ENCODE data around the gene SKAP1. TPM values are rescaled to one million over a fixed set of nuclear protein-coding genes. Genes with fewer than 3 reads are reported as not detected.
"Not testable (repeated sequence)": the region's sequence is repeated elsewhere in the genome, so short reads cannot be mapped to it uniquely, and the experiment has no call there.

SKAP1 gene
- polyA plus RNA-seq, 1 of the 3 experiments (the other 2 are of a cell fraction) = not detected

GRCh38 chr17:48190871-48191270, 239.1 kb downstream of the SKAP1 start:
- Histone ChIP-seq H2AFZ (ENCODE audit: low read depth) (no peak overlapping the region), H3F3A (replicated peaks; ENCODE audit: insufficient read depth) (peaks cover 7% of the 10 kb centered on the region), H4K20me1 (ENCODE audit: insufficient read depth) (no peaks in the 10 kb centered on the region), H3K4me1 (ENCODE audit: control insufficient read depth in 1 of 2, insufficient read depth in 2 of 2, low read depth in 1 of 2, low read length in 1 of 2) (no peaks in the 10 kb centered on the region), H3K27me3 (ENCODE audit: insufficient read depth) (peaks cover 85% of the 10 kb centered on the region), H3K27ac (ENCODE audit: low read depth in 2 of 2, low read length in 1 of 2) (no peak overlapping the region), H3K9me3 (no peaks in the 10 kb centered on the region), H3K4me2 (no peak overlapping the region), H3K79me2 (ENCODE audit: insufficient read depth) (no peaks in the 10 kb centered on the region), H3K9ac (no peak overlapping the region), H3K9me2 (no peaks in the 10 kb centered on the region), H3K36me3 (replicated peaks in 1 of 2; ENCODE audit: control insufficient read depth in 1 of 2, insufficient read depth in 2 of 2, low read length in 1 of 2) (no peaks in the 10 kb centered on the region), H3K4me3 (ENCODE audit: low read depth in 2 of 2, low read length in 1 of 2) (no peak overlapping the region)
- TF ChIP-seq NFIC (IDR thresholded peaks at IDR 0.05; ENCODE audit: borderline replicate concordance) = no peak
- TF ChIP-seq IRF3 (IDR thresholded peaks at IDR 0.05; ENCODE audit: low read depth, low read length) = no peak
- TF ChIP-seq TCF12 (IDR thresholded peaks at IDR 0.05) = no peak
- no peak for TF ChIP-seq FOXJ3 (CRISPR knock-in tag; IDR thresholded peaks at IDR 0.05)
- TF ChIP-seq TAF1 (IDR thresholded peaks at IDR 0.05; ENCODE audit: borderline replicate concordance, low read depth, low read length) = no peak
- TF ChIP-seq CHD2 (IDR thresholded peaks at IDR 0.05; ENCODE audit: low read length, partially characterized antibody) = no peak
- WGBS (ENCODE audit: low lambda C conversion rate) = 37% methylated on average over 8 of the region's 8 CpGs
- ChIA-PET CTCF (interaction anchor here (0.9 kb wide), 1 partner anchor 10 kb away, joined by 3 read pairs; no protein-coding TSS in a partner anchor), POLR2A (no interaction called here)
- no peak for DNase-seq

- ChIA-PET POLR2A (no interaction called here), CTCF (interaction anchor here (1.3 to 1.6 kb wide), 2 partner anchors 11 to 163 kb away, joined by 4 read pairs; no protein-coding TSS in a partner anchor)
- Histone ChIP-seq H2AFZ (ENCODE audit: low read depth) (no peak overlapping the region), H3K4me2 (no peak overlapping the region), H3K27me3 (ENCODE audit: insufficient read depth) (peaks cover 78% of the 10 kb centered on the region), H3K9me3 (no peaks in the 10 kb centered on the region), H3K9ac (no peak overlapping the region), H4K20me1 (ENCODE audit: insufficient read depth) (no peaks in the 10 kb centered on the region), H3K9me2 (no peaks in the 10 kb centered on the region), H3K4me1 (ENCODE audit: control insufficient read depth in 1 of 2, insufficient read depth in 2 of 2, low read depth in 1 of 2, low read length in 1 of 2) (no peaks in the 10 kb centered on the region), H3K4me3 (ENCODE audit: low read depth in 2 of 2, low read length in 1 of 2) (no peak overlapping the region), H3K79me2 (ENCODE audit: insufficient read depth) (no peaks in the 10 kb centered on the region), H3K36me3 (replicated peaks in 1 of 2; ENCODE audit: control insufficient read depth in 1 of 2, insufficient read depth in 2 of 2, low read length in 1 of 2) (no peaks in the 10 kb centered on the region), H3F3A (replicated peaks; ENCODE audit: insufficient read depth) (no peaks in the 10 kb centered on the region), H3K27ac (ENCODE audit: low read depth in 2 of 2, low read length in 1 of 2) (no peak overlapping the region)
- DNase-seq = no peak
- 3% methylated on average over 3 of the region's 3 CpGs for WGBS (ENCODE audit: low lambda C conversion rate)
- TF ChIP-seq POLR2AphosphoS5 (IDR thresholded peaks at IDR 0.05; ENCODE audit: low read depth, low read length) (no peak), REST (IDR thresholded peaks at IDR 0.05; ENCODE audit: low read depth, low read length) (no peak), FOXJ3 (CRISPR knock-in tag; IDR thresholded peaks at IDR 0.05) (no peak), YY1 (IDR thresholded peaks at IDR 0.05; ENCODE audit: low read depth) (no peak), FOXM1 (IDR thresholded peaks at IDR 0.05; ENCODE audit: low read depth) (no peak), JUND (IDR thresholded peaks at IDR 0.05) (no peak), RXRA (IDR thresholded peaks at IDR 0.05; ENCODE audit: borderline replicate concordance, low read depth) (no peak), USF1 (IDR thresholded peaks at IDR 0.05; ENCODE audit: borderline replicate concordance, low read depth) (no peak)
Observed at GRCh38 chr17:48187872-48188608, 242.0 kb downstream of the SKAP1 start.

- H3F3A ChIP-seq (replicated peaks; ENCODE audit: insufficient read depth); H4K20me1 ChIP-seq (ENCODE audit: insufficient read depth); H3K9ac ChIP-seq; H3K9me2 ChIP-seq; H3K79me2 ChIP-seq (ENCODE audit: insufficient read depth); H3K27ac ChIP-seq (ENCODE audit: low read depth in 2 of 2, low read length in 1 of 2); H3K4me1 ChIP-seq (ENCODE audit: control insufficient read depth in 1 of 2, insufficient read depth in 2 of 2, low read depth in 1 of 2, low read length in 1 of 2); H2AFZ ChIP-seq (ENCODE audit: low read depth); DNase-seq; POLR2A ChIA-PET; H3K4me2 ChIP-seq; H3K36me3 ChIP-seq (replicated peaks in 1 of 2; ENCODE audit: control insufficient read depth in 1 of 2, insufficient read depth in 2 of 2, low read length in 1 of 2); H3K9me3 ChIP-seq; H3K4me3 ChIP-seq (ENCODE audit: low read depth in 2 of 2, low read length in 1 of 2): not testable (repeated sequence)
- CTCF ChIA-PET = interaction anchor here (1.2 kb wide), 1 partner anchor 32 kb away, joined by 3 read pairs; no protein-coding TSS in a partner anchor
- 31% methylated on average over 5 of the region's 5 CpGs for WGBS (ENCODE audit: low lambda C conversion rate)
- peaks cover 71% of the 10 kb centered on the region for H3K27me3 ChIP-seq (ENCODE audit: insufficient read depth)
Observed at GRCh38 chr17:48186317-48186716, 243.7 kb downstream of the SKAP1 start.

Measured in SK-N-SH (cell line).